Fibroblast of villous mesenchyme (primary cell): ENCODE data around the gene ZSCAN4. TPM values are rescaled to one million over a fixed set of nuclear protein-coding genes. Genes with fewer than 3 reads are reported as not detected.

Experiments
- DNase-seq: peaks from one replicate; pipeline ENCODE4 v3.0.0-alpha.2; 2010; ENCODE audit warnings: low read depth
- H3K4me3 ChIP-seq: 2 replicates; pipeline ENCODE4 v1.5.1; 2011; ENCODE audit warnings: low read depth, mild to moderate bottlenecking, low read length
- total RNA-seq: library from RNA; depleted of rRNA; stranded (reverse); fragments of >200 nt; gene quantifications from 2 replicates; pipeline ENCODE4 v1.2.3, GENCODE V29; 2012
- TF ChIP-seq, protein P1 (sequence below): IDR thresholded peaks from 2 replicates; pipeline ENCODE4 v1.5.1; 2012; ENCODE audit warnings: low read depth, mild to moderate bottlenecking, low read length; ENCODE audit not compliant: insufficient read depth

Gene ZSCAN4
- total RNA-seq, 1 donor, result not detected

DNA sequence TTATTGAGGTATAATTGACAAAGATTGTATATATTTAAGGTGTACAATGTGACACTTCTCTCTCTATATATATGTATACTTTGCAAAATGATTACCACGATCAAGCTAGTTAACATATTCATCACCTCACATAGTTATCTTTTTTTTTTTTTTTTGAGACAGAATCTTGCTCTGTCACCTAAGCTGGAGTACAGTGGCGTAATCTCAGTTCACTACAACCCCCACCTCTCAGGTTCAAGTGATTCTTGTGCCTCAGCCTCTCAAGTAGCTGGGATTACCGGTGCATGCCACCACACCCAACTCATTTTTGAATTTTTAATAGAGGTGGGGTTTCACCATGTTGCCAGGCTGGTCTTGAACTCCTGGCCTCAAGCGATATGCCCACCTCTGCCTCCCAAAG is 3.7 kb downstream of the ZSCAN4 start:
- TF ChIP-seq, protein P1, sequence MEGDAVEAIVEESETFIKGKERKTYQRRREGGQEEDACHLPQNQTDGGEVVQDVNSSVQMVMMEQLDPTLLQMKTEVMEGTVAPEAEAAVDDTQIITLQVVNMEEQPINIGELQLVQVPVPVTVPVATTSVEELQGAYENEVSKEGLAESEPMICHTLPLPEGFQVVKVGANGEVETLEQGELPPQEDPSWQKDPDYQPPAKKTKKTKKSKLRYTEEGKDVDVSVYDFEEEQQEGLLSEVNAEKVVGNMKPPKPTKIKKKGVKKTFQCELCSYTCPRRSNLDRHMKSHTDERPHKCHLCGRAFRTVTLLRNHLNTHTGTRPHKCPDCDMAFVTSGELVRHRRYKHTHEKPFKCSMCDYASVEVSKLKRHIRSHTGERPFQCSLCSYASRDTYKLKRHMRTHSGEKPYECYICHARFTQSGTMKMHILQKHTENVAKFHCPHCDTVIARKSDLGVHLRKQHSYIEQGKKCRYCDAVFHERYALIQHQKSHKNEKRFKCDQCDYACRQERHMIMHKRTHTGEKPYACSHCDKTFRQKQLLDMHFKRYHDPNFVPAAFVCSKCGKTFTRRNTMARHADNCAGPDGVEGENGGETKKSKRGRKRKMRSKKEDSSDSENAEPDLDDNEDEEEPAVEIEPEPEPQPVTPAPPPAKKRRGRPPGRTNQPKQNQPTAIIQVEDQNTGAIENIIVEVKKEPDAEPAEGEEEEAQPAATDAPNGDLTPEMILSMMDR, result no peak
- H3K4me3 ChIP-seq, result no peak overlapping the region
- no peak for DNase-seq

DNA sequence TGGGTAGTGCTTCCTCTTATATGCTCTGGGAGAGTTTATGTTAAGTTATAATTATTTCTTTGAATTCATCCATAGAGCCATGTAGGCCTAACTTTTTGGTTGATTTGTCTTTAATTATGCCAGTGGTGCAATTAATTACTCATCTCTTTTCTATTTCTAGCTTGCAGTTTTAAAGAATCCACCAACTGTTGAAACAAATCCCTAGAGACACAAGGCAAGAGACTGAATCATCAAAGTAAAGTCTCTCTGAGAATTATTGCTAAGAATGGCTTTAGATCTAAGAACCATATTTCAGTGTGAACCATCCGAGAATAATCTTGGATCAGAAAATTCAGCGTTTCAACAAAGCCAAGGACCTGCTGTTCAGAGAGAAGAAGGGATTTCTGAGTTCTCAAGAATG is 7.1 kb downstream of the ZSCAN4 start:
- TF ChIP-seq, protein P1, result no peak
- DNase-seq, result no peak
- H3K4me3 ChIP-seq, result no peak overlapping the region

DNA sequence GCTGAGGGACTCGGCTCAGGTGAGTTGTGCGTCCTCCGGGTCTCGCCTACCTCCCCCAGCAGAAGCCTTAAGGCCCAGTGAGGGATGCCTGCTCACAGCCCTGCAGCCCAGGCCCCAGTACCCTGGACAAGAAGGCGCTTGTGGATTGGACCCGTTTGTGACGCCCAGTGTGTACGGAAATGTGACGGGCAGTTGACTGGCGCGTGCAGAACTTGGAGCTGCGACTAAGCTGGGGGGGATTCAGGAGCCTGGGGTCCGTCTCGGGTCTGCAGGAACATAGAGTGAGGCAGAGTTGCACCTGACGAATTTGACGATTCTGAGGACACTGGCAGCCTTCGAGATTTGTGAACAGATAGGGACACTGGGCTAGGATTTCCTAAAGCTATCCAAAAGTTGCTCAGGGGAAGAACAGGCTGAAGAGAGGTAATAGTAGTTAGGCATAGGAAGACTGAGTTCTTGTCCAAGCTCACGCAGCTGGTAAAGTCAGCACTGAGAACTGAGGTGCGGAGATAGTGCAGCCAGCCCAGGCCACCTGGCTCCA is 13.6 kb downstream of the ZSCAN4 start:
- peak overlapping the region; percentile 90 for H3K4me3 ChIP-seq
- TF ChIP-seq, protein P1, result no peak
- no peak for DNase-seq

DNA sequence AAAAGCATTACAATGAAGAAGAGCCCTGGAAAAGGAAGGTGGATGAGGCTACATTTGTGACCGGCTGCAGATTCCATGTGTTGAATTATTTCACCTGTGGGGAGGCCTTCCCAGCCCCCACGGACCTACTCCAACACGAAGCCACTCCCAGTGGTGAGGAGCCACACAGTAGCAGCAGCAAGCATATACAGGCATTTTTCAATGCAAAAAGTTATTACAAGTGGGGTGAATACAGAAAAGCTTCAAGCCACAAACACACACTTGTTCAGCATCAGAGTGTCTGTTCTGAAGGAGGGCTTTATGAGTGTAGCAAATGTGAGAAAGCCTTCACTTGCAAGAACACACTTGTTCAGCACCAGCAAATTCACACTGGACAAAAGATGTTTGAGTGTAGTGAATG is 18.0 kb downstream of the ZSCAN4 start:
- no peak overlapping the region for H3K4me3 ChIP-seq
- TF ChIP-seq, protein P1, result no peak
- DNase-seq, result no peak

DNA sequence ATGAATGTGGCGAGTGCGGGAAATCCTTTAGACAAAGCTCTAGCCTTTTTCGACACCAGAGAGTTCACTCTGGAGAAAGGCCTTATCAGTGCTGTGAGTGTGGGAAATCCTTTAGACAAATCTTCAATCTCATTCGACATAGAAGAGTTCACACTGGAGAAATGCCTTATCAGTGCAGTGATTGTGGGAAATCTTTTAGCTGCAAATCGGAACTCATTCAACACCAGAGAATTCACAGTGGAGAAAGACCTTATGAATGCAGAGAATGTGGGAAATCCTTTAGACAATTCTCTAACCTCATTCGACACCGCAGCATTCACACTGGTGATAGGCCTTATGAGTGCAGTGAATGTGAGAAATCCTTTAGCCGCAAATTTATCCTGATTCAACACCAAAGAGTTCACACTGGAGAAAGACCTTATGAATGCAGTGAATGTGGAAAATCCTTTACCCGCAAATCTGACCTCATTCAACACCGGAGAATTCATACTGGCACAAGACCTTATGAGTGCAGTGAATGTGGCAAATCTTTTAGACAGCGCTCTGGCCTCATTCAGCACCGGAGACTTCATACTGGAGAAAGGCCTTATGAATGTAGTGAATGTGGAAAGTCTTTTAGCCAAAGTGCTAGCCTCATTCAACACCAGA is 18.8 kb downstream of the ZSCAN4 start:
- DNase-seq, result no peak
- TF ChIP-seq, protein P1, result no peak
- H3K4me3 ChIP-seq, result no peak overlapping the region

DNA sequence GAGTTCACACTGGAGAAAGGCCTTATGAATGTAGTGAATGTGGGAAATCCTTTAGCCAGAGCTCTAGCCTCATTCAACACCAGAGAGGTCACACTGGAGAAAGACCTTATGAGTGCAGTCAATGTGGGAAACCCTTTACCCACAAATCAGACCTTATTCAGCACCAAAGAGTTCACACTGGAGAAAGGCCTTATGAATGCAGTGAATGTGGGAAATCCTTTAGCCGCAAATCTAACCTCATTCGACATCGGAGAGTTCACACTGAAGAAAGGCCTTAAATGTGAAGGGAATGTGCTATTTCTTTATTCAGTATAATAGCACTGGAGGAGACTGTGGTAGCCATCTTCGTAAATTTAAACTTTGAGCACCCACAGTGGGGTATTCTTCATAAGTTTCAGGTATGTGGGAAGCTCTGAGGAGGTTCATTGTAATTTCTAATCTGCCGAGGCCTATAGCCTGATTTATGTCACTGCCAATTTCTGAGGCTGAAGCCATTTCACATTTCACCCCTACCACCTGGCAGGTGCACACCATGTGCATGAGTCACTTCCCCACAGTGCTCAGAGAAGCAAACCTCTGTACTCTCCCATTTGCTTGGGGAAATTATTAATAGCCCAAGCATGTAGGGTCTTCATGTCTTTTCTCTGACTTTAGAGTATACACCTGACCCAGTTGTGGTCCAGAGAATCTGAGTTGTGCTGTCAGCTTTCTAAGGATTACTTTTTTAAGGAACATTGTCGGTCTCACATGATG is 19.5 kb downstream of the ZSCAN4 start:
- TF ChIP-seq, protein P1, result no peak
- DNase-seq, result no peak
- no peak overlapping the region for H3K4me3 ChIP-seq
